GM21515 (cell line): ENCODE results near the gene PSMD12.
A peak's percentile ranks its signal among the peaks of the same experiment; 100 is the strongest.
"Not testable (repeated sequence)": the region's sequence is repeated elsewhere in the genome, so short reads cannot be mapped to it uniquely, and the experiment has no call there.

Source experiments
- ATAC-seq: cut with Tn5 transposase; IDR thresholded peaks from one replicate; pipeline ENCODE4 v1.9.1; 2021; ENCODE audit not compliant: unreplicated experiment

Gene PSMD12

DNA sequence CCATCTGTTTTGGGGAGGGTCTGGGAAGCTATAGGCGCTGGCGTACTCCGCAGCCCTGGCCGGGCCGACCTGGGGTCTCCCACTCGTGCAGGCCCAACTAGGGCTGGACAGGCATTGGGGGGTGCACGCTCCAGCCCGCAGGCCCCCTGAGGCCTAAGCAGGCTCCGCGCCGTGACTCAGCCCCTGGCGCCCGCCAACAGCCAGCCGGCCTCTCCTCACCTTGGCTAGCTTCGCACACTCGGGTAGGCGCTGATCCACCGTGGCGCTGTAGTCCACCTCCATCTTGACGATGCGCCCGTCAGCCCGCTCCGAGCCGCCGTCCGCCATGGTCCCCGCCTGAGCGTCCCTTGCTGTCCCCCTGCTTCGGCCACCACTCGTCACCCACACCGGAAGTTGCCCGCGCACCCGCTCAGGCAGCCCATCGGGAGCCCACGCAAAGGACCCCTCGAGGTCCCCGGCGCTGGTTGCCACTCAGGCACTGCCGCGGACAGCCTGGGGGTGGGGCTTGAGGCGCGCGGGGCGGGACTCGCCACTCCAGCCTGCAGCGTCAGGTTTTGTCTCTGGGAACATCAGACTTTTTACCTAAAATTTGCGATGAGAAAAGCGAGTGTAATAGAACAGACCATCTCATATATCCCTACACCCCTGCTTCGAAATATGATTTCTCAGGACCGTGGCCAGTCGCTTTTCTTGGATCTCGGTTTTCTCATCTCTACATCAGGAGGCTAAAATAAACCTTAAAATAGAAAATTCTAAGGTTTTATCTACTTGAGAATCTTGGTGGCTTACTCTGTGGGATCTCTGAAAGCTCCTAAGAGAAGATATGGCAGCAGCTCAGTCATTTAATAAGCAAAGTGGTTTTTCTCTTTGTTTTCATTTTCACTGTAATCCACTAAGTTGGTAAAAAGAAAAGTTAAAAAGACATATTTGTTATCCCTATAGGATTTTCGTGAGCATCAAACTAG lies at the start of gene PSMD12:
Gene PSMD12, minus strand, starts transcription at position 385 of the 965 bp plus-strand sequence. Its CDS starts 58 bp downstream, at position 327.
- peak; percentile 86 for ATAC-seq

DNA sequence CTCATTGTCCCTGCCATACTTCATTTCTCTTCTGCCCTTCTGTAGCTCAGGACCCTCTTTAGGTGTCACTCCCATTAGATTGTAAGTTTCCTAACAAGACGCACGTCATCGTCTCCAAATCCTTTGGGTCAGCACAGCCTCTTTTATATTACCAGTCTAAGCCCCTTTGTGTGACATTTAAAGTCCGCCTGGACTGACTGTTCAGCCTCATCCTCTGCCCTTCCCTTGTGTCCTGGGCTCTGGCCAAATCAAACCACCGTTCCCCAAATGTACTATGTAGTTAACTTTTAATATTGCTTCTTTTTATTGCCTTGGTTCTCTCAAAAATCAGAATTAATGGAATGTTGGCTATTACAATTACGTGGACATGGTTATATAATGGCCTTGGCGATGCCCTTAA lies 48.9 kb upstream of the PSMD12 start:
- ATAC-seq = no peak

DNA sequence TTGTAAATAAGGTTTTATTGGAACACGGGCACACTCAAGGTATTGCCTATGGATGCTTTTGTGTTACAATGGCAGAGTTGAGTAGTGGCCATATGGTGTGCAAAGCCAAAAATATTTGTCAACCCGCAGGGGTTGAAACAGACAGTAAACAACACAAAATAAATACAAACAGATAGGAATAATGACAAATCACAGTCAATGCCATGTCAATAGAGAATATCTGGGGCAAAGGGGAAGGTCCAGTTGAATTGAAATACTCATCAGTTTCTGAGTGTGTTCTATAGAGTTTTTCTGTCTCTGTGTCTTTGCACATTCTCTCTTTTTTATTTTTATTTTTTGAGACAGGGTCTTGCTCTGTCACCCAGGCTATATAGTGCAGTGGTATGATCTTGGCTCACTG lies 48.2 kb upstream of the PSMD12 start:
- ATAC-seq = no peak

DNA sequence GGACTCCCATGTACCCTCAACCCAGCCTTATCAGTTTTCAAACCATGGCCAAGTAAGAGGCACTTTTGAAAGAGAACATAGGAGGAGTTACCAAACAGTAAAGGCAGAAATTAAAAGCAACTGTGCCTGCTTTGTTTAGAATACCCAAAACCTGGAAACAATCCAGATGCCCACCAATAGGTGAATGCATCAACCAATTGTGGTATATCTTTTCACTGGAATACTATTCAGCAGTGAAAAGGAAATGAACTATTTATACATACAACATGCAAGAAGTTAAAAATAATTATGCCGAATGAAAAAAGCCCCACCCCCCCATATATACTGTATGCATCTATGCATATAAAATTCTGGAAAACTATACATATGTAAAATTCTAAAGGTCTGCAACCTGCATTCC lies 47.8 kb upstream of the PSMD12 start:
- ATAC-seq = no peak

DNA sequence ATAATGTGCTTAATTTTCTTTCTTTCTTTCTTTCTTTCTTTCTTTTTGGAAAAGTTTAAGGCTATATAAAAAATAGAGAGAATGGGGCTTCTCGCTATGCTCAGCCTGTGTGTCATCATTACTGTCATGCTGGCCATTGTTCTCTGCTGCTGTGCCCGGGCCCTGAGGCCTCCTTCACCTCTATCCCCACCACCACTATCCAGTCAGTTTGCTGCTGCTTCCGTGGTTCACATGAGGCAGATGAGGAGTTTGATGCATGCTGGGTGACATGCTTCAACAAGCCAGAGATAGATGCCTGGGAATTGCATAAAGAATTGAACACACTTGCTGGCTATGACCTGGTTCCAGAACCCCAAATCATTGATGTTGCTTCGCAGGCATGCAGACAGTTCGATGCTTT lies 47.0 kb upstream of the PSMD12 start:
- ATAC-seq = no peak

DNA sequence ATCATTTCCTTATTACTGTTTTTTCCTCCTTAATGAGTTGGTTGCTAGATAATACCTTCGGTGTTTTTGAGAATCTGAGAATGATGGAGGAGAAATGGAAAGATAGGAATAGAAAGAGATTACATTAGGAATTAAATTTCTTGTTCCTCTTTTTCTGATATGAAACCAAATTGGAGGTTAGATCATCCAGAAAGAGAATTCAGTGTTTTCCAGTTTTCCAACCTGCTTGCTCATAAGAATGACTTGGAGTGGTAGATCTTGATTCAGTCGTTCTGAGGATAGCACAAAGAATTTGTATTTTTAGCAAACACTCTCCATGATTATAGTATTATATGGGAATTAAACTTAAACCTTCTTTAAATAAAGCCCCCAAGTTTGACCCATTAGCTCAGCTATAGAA lies 46.6 kb upstream of the PSMD12 start:
- ATAC-seq = no peak

DNA sequence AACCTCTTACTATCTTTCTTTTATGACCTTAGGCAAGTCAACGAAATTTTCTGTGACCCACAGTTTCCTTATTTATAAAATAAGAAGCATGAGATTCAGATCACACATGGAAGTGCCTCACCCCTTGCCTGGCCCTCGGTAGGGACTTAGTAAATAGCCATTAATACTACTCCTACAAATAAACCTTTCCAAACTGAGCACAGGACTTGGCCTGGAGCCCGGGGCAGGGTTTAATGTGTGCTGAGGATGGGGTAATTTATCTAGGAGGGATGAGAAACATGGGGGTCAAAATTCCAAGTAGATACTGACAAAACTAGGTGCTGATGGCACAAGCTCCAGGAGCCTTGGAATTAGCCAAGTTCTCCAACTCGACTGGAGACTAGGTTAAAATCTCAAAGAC lies 45.7 kb upstream of the PSMD12 start:
- no peak for ATAC-seq

DNA sequence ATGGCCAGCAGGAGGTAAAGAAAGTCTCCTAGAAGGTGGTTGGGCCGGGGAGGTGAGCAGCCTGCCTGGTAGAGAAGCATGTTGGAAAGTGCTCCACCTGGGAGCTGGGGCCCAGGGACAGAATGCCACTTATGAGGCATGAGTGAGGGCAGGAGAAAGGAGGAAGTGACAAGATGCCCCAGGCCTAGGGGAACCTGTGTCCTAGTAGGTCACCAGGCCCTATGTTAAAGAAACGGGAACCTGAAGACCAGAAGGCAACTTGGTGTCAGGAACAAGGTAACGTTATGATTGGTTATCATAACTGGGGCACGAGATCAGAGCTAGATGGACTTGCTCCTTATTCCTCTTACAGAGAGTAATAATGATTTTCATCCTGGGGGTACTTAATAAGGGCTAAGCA lies 45.0 kb upstream of the PSMD12 start:
- no peak for ATAC-seq

DNA sequence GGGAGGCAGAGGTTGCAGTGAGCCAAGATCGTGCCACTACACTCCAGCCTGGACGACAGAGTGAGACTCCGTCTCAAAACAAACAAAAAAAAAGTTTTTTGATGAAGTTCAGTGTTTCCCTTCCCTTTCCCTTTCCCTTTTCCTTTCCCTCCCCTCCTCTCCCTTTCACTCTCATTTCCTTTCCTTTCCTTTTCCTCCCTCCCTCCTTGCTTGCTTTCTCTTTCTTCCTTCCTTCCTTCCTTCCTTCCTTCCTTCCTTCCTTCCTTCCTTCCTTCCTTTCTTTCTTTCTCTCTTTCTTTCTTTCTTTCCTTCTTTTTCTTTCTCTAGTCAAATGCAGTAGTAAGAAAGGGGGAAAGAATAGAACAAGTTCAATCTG lies 42.1 kb upstream of the PSMD12 start:
- not testable (repeated sequence) for ATAC-seq

DNA sequence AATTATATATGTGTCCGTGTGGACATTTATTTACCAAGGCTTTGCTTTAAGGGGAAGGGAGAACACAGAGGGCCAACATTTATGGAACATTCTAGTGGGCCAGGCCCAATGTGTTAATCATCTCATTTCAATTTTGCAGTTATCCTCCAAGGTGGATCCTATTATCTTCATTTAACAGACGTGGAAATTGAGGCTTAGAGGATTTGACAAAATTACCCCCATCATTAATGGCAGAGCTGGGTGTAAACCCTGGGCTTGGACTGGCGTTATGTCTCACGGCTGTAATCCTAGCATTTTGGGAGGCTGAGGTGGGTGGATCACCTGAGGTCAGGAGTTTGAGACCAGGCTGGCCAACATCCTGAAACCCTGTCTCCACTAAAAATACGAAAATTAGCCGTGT lies 37.1 kb upstream of the PSMD12 start:
- ATAC-seq = no peak

DNA sequence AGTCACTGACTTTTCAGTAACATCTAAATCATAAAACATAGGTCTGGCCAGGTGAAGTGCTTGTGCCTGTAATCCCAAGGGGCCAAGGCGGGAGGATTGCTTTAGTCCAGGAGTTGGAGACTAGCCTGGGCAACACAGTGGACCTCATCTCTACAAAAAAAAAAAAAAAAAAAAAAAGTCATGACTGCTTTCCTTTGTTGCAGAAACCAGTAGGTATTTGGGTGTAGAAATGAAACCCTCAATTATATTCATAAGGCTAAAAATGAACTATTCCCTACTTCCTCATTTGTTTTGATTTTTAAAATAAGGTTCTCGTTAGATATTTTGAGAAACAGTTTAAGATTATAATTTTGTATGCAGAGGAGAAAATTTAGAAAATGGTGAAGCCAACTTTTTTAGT lies 36.7 kb upstream of the PSMD12 start:
- ATAC-seq = no peak

DNA sequence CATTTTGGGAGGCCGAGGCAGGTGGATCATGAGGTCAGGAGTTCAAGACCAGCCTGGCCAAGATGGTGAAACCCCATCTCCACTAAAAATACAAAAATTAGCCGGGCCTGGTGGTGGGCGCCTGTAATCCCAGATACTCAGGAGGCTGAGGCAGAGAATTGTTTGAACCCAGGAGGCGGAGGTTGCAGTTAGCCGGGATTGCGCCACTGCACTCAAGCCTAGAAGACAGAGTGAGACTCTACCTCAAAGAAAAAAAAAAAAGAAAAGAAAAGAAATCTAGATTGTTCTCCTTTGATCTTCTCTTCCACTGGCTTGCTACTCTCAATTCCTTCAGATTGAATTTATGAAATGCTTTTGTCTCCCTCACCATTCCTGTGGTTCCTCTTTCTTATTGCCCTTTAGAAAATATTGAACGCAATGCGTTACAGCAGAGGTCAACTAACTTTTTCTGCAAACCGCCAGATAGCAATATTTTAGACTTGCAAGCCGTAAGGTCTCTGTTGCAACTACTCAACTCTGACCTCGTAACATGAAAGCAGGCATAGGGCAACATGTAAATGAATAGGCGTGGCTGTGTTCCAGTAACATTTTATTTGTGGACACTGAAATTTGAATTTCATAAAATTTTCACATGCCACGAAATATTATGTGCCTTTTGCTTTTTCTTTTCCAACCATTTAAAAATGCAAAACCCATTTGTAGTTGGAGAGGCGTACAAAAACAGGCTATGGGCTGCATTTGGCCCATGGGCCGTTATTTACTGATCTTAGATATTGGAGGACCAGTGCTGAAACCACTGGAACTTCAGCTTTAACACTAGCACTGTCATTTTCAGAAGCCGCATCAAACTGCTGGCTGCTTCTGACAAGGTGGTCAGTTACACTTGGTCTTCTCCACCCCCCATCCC lies 35.5 kb upstream of the PSMD12 start:
- ATAC-seq = no peak

DNA sequence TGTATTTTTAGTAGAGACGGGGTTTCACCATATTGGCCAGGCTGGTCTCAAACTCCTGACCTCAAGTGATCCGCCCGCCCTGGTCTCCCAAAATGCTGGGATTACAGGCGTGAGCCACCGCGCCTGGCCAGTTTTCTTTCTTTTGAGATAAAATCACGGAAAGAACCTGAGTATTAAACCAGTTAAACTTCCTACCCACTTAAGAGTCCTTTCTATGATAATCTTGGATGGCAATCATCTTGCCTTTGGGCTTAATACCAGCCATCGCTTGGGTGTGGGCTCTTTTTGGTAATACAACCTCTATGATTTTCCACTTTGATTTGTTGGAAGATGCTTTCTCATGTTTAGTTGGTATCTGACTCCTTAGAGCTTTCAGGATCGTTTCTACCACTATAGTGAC lies 34.7 kb upstream of the PSMD12 start:
- ATAC-seq = no peak

DNA sequence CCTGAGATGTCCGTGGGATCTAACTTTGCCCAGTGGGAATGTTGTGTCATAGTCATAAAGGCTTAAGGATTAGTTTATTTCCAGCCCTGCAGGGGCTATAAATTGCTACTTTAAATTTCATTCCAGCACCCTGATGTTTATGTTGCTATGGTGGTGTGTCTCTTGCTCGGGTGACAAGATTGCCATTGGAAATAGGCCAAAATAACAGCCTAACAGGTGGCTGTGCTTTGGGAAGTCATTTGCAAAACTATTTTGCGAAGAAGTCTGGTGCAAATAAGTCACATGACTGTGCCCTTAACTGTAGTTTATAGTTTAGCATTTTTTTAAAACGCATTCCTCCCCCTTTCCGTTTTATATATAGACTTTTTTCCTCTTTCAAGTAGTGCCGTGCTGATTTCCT lies 33.8 kb upstream of the PSMD12 start:
- ATAC-seq = no peak

DNA sequence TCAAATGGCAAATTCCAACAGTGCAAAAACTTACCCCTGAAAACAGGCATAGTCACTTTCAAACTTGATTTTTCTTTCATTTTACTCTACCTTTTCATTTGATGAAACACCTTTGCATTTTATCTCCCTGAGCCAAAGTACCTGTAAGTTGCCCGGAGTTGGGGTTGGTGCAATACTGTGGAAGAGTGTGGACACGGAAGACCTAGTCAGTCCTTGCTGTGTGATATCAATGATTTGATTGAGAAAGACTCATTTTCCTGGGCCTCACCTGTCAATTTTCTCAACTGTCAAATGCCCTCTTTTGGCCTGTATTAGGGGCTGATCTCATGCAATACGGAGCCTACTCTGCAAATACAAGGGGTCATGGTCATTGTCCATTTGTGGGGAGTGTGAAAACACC lies 33.3 kb upstream of the PSMD12 start:
- ATAC-seq = no peak

DNA sequence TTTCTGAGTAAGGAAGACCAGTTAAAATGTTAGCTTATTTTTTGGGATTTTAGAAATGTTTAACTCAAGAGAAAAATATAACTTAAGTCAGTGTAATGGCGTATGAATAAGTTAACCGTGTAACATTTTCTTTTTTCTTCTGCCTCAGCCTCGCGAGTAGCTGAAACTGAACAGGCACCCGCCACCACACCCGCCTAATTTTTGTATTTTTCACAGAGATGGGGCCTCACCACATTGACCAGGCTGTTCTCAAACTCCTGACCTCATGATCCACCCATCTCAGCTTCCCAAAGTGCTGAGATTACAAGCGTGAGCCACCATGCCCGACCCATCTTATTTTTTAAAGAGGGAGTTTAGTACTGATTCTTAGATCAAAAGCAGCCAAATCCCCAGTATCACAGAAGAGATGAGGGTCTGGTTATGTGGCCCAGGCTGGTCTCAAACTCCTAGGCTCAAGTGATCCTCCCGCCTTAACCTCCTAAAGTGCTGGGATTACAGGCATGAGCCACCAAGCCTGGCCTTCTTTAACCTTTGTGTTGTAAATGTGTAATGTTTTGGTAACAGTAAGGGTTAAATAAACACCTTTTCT lies 27.5 kb upstream of the PSMD12 start:
- ATAC-seq = no peak

DNA sequence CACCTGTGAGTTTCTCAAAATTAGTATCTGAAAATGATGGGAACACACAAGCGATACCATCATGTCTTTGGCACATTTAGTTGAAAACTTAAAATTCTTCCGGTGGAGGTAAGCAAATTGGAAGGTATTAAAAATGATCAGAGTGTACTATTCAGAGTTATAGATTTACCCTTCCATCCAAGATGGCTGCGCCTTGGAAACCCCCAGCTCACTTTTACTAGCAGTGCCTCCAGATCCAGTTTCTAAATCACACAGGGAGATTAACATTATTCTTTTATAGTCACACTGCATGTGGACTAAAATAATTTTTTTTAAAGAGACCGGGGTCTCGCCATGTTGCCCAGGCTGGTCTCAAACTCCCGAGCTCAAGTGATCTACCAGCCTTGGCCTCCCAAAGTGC lies 25.7 kb upstream of the PSMD12 start:
- ATAC-seq = no peak

DNA sequence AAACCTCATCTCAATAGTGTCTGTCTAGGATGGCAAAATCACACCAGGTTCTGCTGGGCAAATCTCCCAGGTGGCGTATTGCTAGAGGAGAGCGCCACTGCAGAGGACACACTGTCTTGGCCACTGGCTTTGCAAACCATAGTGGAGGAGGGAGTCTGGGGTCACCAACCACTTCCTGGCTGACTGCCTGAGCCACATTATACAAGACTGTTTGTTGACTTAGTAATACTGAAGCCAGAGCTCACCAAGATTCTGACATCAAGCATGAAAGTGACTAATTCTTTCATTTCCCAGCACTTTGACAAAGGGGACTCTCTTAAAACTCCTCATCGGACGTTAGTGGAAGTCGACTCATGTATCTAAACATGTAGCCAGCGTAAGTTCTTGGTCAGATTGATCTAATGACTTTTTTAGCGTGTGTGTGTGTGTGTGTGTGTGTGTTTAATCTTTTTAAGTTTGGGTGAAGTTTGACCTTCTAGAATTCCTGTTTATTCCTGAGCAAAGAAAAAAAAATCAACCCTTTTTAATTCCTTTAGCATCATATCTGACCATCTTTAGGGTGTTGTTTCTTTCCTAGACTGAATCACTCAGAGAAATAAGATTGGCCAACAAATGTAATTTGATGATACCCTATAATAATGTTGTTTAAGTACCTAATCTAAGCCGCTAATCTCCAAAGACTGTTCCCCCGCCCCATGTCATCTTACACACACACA lies 24.4 kb upstream of the PSMD12 start:
- peak; percentile 86 for ATAC-seq

DNA sequence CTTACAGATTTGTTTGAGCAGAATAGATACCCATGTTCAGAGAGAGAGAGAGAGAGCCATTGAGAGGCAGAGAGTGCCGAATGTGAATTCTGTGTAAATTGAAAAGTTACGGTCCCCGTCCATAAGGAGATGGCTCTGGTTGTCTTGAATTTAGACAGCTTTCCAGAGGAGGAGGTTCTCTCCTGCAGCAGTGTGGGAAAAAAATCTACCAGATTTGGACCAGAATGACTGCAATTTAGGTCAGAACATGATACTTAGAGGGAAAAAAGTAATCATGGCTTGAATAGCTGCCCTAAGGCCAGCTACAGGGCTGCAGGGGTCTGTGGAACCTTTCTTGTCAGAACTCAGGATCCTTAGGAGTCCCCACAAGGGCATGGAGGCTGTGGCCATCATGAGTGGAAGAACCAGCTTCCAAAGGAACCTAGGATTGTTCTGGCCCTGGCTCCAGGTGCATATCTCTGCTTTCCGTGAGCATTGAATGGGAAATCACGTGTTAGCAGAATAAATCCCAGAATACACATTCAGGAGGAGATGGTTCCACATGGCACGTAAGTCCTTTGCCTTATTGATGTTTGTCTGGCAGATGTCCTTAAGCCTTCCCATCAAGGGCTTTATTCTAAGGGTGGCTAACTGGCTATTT lies 23.7 kb upstream of the PSMD12 start:
- ATAC-seq = no peak

DNA sequence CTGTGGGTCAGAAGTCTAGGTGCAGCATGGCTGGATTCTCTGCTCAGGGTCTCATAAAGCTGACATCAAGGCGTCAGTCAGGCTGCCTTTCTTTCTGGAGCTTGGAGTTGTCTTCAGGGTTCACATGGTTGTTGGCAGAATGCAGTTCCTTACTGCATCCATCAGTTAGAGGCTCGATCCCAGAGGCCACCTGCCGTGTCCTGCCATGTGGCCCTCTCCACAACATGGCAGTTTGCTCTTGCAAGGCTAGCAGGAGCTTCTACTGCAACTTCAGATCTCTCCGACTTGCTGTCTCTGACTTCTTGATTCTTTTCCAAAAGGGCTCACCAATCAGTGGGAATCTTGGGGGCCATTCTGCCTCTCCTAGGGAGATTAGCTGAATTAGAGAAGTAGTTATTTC lies 22.6 kb upstream of the PSMD12 start:
- no peak for ATAC-seq
